RWPE1 (cell line): ENCODE data around the gene PPP1R10.

ENCODE experiments used
- CTCF ChIA-PET: fragments of 350-600 bp; sonication (Branson Sonifier 250); formaldehyde crosslinking; extraction: SDS; loops from one replicate; lab custom pipeline; 2021; lab: Yijun Ruan, JAX
- POLR2A ChIA-PET: fragments of 400-600 bp; formaldehyde crosslinking; extraction: SDS; loops from one replicate; lab custom pipeline; 2020; ENCODE audit warnings: antibody characterized with exemption; ENCODE audit not compliant: low non-redundant PET; lab: Yijun Ruan, JAX
- DNase-seq: peaks from one replicate; pipeline ENCODE4 v3.0.0; 2012; ENCODE audit warnings: low spot score
- H3K27ac ChIP-seq: fragments of 450-650 bp; 2 replicates; pipeline ENCODE4 v1.5.1; 2017
- CTCF ChIP-seq: fragments of 450-650 bp; conservative IDR thresholded peaks from 2 replicates; pipeline ENCODE4 v1.5.1; 2017; ENCODE audit warnings: low read depth, mild to moderate bottlenecking

The PPP1R10 gene

GRCh38 chr6:30654798-30655742 is 38.0 kb upstream of the PPP1R10 start:
- CTCF ChIA-PET, result interaction anchor here (0.6 kb wide), 1 partner anchor 15 kb away, joined by 3 read pairs; no protein-coding TSS in a partner anchor
- TF ChIP-seq CTCF, result no peak
- POLR2A ChIA-PET, result no interaction called here
- peak overlapping the region; percentile 7; the same call in 1 of the 2 replicates for H3K27ac ChIP-seq
- DNase-seq, result no peak

DNA sequence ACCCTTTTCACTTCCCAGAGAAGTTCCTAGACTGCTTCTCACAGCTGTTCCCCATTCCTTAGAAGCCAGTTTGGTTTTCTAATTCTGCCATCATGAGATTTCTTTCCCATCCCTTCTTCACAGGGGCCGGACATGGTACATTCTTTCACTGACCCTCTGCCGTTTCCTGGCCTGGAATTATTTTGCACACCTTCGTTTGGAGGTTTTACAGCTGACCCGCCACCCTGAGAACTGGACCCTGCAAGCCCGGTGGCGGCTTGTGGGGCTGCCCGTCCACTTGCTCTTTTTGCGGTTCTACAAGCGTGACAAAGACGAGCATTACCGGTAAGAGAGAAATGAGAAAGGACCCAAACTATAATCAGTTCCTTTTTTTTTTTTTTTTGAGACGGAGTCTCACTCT is 34.1 kb upstream of the PPP1R10 start:
- ChIA-PET POLR2A (no interaction called here), CTCF (interaction anchor here (0.7 kb wide), 2 partner anchors 29 to 226 kb away, joined by 4 read pairs; no protein-coding TSS in a partner anchor)
- TF ChIP-seq CTCF, result no peak
- no peak for DNase-seq
- H3K27ac ChIP-seq, result 0 out of 2 replicates have a peak overlapping the region, but pooled peaks have one; percentile 12

DNA sequence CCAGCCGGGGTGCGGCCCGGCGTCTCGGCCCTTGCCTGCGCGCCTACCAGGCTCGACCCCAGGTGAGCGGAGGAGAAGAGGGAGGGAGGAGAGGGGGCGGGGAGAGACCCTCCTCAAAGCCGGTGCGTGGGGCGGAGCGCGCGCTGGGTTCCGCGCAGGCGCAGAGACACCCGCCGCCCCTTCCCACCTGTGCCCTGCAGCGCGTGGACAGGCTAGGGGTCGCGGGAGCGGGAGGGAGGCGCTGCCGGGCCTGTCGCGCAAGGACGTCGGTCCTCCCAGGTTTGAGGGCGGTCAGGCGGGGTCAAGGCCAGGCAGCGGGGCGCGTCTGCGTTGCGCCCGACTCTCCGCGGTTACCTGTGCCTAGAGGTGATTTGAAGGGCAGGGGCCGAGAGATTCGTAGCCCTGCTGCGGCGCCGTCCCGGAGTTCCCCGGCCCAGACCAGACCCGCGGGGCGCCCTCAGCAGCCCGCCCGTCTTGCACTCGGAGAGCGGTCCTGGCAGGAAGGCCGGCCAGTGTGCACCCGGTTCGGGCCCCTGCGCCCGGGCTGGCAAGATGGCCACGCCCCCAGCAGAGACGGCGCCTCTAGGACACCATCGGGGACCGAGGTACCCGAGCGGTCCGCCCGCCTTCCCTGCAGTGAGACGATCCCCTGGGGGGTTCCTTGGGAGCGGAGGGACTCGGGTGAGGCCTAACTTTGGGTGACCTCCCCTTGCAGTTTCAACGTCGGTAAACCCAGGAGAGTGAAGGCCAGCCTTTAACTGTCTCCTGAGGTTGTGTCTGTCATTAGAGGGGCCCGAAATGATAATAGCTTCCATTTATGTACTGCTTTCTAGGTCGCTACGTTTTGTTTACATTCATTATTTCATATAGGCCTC is 30.4 kb upstream of the PPP1R10 start:
- ChIA-PET CTCF (interaction anchor here (0.9 kb wide), 1 partner anchor 80 kb away, joined by 5 read pairs; no protein-coding TSS in a partner anchor), POLR2A (no interaction called here)
- TF ChIP-seq CTCF, result no peak
- peak overlapping the region; percentile 91 for H3K27ac ChIP-seq
- peak; percentile 50 for DNase-seq

GRCh38 chr6:30646450-30647241 is 29.6 kb upstream of the PPP1R10 start, which contains the start of gene C6orf136:
TSS of gene C6orf136 (plus strand) at chr6:30647133. CDS start at chr6:30647232, 99 bp downstream.
- TF ChIP-seq CTCF, result no peak
- ChIA-PET CTCF (interaction anchor here (0.6 to 1.0 kb wide), 4 partner anchors 10 to 79 kb away, joined by 3 to 5 read pairs (median 4); no protein-coding TSS in a partner anchor), POLR2A (interaction anchor here (0.6 to 1.1 kb wide), 4 partner anchors 13 to 300 kb away, joined by 3 to 4 read pairs (median 4); no protein-coding TSS in a partner anchor)
- DNase-seq, result peak; percentile 97
- peak within 1 kb of the TSS; percentile 91 for H3K27ac ChIP-seq

DNA sequence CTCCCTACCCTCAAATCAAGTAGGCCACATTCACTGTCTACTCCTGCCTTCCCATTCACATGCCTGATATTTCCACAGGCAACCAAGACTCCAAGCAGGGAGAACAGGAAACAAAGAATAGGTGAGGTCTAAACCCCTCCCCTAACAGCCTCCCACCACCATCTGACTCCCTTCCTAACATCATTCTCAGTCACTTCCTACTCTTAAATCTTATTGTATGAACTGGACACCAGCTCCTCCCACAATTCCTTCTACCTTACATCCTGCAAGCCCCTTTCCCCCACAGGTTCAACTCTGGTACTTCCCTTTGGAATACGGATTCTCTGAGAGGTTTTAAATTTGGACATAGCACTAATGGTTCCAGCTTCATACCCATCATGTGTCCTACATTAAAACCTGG is 28.9 kb upstream of the PPP1R10 start:
- peak overlapping the region; percentile 91; the same call in 1 of the 2 replicates for H3K27ac ChIP-seq
- CTCF ChIA-PET, result interaction anchor here (0.6 to 1.0 kb wide), 3 partner anchors 11 to 76 kb away, joined by 3 to 4 read pairs (median 3); no protein-coding TSS in a partner anchor
- no peak for DNase-seq
- no peak for TF ChIP-seq CTCF
- POLR2A ChIA-PET, result interaction anchor here (1.1 kb wide), 1 partner anchor 32 kb away, joined by 3 read pairs; no protein-coding TSS in a partner anchor
